Neural crest cell (in vitro differentiated cells): ENCODE results near the gene YLPM1. TPM values are rescaled to one million over a fixed set of nuclear protein-coding genes. Genes with fewer than 3 reads are reported as not detected.

Experiments used
- DNase-seq: peaks from one replicate; pipeline ENCODE4 v3.0.0; 2021; ENCODE audit warnings: low read depth, mixed read lengths, low spot score
- H3K27ac Mint-ChIP-seq: one replicate; pipeline ENCODE4 v1.8.0; 2021; ENCODE audit warnings: mild to moderate bottlenecking, mixed read lengths; ENCODE audit not compliant: unreplicated experiment
- H3K27me3 Mint-ChIP-seq: 2 replicates; pipeline ENCODE4 v1.8.0; 2021; ENCODE audit warnings: low read depth, mild to moderate bottlenecking, mixed read lengths
- H3K36me3 Mint-ChIP-seq: 2 replicates; pipeline ENCODE4 v1.8.0; 2021; ENCODE audit warnings: low read depth, mild to moderate bottlenecking, mixed read lengths
- H3K4me1 Mint-ChIP-seq: 2 replicates; pipeline ENCODE4 v1.8.0; 2021; ENCODE audit warnings: mixed read lengths
- H3K4me3 Mint-ChIP-seq: one replicate; pipeline ENCODE4 v1.8.0; 2021; ENCODE audit warnings: mild to moderate bottlenecking, mixed read lengths
- H3K9me3 Mint-ChIP-seq: 2 replicates; pipeline ENCODE4 v1.8.0; 2021; ENCODE audit warnings: mixed read lengths
- total RNA-seq: library from RNA; stranded (reverse); gene quantifications from 2 replicates; pipeline ENCODE4 v1.2.1, GENCODE V29; 2021
- TF ChIP-seq, protein P1 (sequence below): fragments of 200-600 bp; sonication (generic); conservative IDR thresholded peaks from 2 replicates; pipeline ENCODE4 v1.5.0; 2021; ENCODE audit warnings: antibody characterized with exemption, mild to moderate bottlenecking

Gene YLPM1
- total RNA-seq, 1 donor from 2014 or later: 115 TPM

GRCh38 chr14:74793506-74794155, 30.5 kb downstream of the YLPM1 start:
- no peak overlapping the region for H3K27ac Mint-ChIP-seq
- H3K9me3 Mint-ChIP-seq: no peaks in the 10 kb centered on the region
- peaks cover 19% of the 10 kb centered on the region for H3K4me1 Mint-ChIP-seq
- no peaks in the 10 kb centered on the region for H3K27me3 Mint-ChIP-seq
- TF ChIP-seq, protein P1, sequence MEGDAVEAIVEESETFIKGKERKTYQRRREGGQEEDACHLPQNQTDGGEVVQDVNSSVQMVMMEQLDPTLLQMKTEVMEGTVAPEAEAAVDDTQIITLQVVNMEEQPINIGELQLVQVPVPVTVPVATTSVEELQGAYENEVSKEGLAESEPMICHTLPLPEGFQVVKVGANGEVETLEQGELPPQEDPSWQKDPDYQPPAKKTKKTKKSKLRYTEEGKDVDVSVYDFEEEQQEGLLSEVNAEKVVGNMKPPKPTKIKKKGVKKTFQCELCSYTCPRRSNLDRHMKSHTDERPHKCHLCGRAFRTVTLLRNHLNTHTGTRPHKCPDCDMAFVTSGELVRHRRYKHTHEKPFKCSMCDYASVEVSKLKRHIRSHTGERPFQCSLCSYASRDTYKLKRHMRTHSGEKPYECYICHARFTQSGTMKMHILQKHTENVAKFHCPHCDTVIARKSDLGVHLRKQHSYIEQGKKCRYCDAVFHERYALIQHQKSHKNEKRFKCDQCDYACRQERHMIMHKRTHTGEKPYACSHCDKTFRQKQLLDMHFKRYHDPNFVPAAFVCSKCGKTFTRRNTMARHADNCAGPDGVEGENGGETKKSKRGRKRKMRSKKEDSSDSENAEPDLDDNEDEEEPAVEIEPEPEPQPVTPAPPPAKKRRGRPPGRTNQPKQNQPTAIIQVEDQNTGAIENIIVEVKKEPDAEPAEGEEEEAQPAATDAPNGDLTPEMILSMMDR: peak; percentile 31
- peaks cover 20% of the 10 kb centered on the region for H3K36me3 Mint-ChIP-seq
- DNase-seq: no peak
- H3K4me3 Mint-ChIP-seq: no peak overlapping the region

GRCh38 chr14:74794947-74795346, 31.8 kb downstream of the YLPM1 start:
- no peak for DNase-seq
- Mint-ChIP-seq H3K9me3 (no peaks in the 10 kb centered on the region), H3K4me3 (no peak overlapping the region), H3K4me1 (peaks cover 19% of the 10 kb centered on the region), H3K27ac (no peak overlapping the region), H3K27me3 (no peaks in the 10 kb centered on the region), H3K36me3 (peaks cover 24% of the 10 kb centered on the region)
- TF ChIP-seq, protein P1: no peak

DNA sequence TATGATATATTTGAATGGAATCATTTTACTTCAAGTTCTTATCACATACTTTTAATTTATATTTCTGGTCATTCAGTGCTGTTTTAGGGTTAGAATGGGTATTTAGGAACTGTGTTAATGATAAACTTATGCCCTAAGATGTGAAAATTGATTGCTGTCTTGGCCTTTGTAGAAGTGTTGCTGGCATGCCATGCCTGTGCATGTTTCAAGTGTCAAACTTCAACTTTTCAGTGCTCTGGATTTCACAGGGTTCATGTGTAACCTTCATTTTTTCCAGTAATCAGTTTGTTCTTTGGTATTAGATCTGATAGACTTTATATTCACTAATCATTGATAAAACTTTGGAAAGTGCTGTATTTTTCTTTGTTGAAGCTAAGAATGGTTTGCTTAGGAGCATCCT, 36.6 kb downstream of the YLPM1 start:
- TF ChIP-seq, protein P1: no peak
- no peaks in the 10 kb centered on the region for H3K27me3 Mint-ChIP-seq
- no peak overlapping the region for H3K4me3 Mint-ChIP-seq
- H3K36me3 Mint-ChIP-seq: peaks cover 24% of the 10 kb centered on the region
- no peak for DNase-seq
- H3K27ac Mint-ChIP-seq: no peak overlapping the region
- H3K9me3 Mint-ChIP-seq: no peaks in the 10 kb centered on the region
- H3K4me1 Mint-ChIP-seq: no peaks in the 10 kb centered on the region

DNA sequence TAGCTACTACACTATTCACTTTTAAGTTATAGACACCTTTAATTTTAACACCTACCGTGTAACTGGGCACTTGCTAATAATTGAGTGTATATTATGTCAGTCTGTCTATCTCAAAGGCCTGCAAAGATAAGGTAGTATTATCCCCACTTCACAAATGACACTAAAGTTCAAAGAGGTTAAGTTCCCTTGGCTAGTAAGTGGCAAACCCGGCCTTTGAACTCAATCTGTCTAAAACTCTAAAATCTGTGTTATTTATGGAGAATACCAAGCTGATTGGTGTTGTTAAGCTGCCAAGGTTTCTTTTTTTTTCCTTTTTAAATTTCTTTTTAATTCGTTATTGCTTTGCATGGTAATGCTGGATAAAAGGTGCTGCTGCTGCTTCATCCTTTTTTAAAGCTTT, 37.7 kb downstream of the YLPM1 start:
- H3K4me3 Mint-ChIP-seq: no peak overlapping the region
- H3K27me3 Mint-ChIP-seq: no peaks in the 10 kb centered on the region
- DNase-seq: no peak
- peaks cover 24% of the 10 kb centered on the region for H3K36me3 Mint-ChIP-seq
- TF ChIP-seq, protein P1: no peak
- no peaks in the 10 kb centered on the region for H3K4me1 Mint-ChIP-seq
- no peak overlapping the region for H3K27ac Mint-ChIP-seq
- H3K9me3 Mint-ChIP-seq: no peaks in the 10 kb centered on the region

DNA sequence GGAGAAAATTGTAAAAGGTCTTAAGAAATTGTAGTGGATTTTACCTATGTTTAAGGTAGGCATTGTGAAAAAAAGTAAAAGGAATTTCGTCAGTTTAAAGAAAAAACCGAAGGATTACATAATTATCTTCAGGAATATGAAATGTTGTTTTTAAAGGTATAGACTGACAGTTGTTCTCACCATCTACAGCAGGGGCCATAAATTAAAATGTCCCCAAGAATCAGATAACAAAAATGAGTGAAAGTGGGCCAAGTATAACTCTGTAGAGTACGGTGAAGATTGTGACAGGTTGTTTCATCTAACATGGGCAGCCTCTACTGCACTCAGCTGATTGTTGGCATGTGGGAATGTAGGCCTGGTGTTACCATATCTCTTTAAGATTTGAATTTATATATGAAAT, 38.3 kb downstream of the YLPM1 start:
- no peak for DNase-seq
- TF ChIP-seq, protein P1: no peak
- peaks cover 24% of the 10 kb centered on the region for H3K36me3 Mint-ChIP-seq
- no peak overlapping the region for H3K27ac Mint-ChIP-seq
- no peak overlapping the region for H3K4me3 Mint-ChIP-seq
- no peaks in the 10 kb centered on the region for H3K9me3 Mint-ChIP-seq
- no peaks in the 10 kb centered on the region for H3K4me1 Mint-ChIP-seq
- no peaks in the 10 kb centered on the region for H3K27me3 Mint-ChIP-seq
